Measurements from ENCODE around the gene TPO.

The TPO gene

DNA sequence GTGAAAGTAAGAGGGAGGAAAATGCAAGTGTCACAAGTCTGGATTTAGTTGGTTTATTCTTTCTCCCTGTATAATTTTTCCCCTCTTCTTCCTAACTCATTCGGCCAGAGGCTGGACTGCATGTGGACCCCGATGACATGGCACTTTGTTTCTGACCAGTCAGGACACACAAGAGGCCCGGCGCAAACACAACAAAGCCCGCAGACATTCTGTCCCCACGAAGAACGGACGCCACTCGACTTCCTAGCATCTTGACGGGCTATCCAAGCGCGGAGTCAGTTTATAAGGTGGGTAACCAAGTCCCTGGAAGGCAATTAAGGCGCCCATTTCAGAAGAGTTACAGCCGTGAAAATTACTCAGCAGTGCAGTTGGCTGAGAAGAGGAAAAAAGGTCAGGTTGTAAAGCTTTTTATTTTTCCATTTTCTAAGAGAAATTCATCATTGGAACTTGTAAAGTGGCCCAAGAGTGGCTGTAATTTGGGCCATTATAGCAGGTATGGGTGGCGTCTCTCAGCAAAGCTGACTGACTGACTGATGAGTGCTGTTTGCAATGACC is at the start of gene TPO:
Gene TPO (plus strand): TSS at position 308 of the 555 bp plus-strand sequence. CDS start 946 bp downstream, outside the sequence.
- H3K4me1 ChIP-seq, result no peaks in the 10 kb centered on the region
- no peak within 1 kb of the TSS for H3K27ac ChIP-seq
- H3K4me2 ChIP-seq (ENCODE audit: low read length), result no peak within 1 kb of the TSS
- H3K79me2 ChIP-seq, result no peaks in the 10 kb centered on the region
- H3K9ac ChIP-seq, result no peak within 1 kb of the TSS
- H2AFZ ChIP-seq, result no peak within 1 kb of the TSS
- H3K27me3 ChIP-seq (ENCODE audit: control insufficient read depth, insufficient read depth, low read length), result no peaks in the 10 kb centered on the region
- H3K36me3 ChIP-seq (ENCODE audit: control insufficient read depth, insufficient read depth, low read length), result no peaks in the 10 kb centered on the region
- no peaks in the 10 kb centered on the region for H3K9me3 ChIP-seq (ENCODE audit: control insufficient read depth, low read length)
- no peak for TF ChIP-seq CTCF (IDR thresholded peaks at IDR 0.05)
- no peak within 1 kb of the TSS for H3K4me3 ChIP-seq (ENCODE audit: low read depth, low read length)

DNA sequence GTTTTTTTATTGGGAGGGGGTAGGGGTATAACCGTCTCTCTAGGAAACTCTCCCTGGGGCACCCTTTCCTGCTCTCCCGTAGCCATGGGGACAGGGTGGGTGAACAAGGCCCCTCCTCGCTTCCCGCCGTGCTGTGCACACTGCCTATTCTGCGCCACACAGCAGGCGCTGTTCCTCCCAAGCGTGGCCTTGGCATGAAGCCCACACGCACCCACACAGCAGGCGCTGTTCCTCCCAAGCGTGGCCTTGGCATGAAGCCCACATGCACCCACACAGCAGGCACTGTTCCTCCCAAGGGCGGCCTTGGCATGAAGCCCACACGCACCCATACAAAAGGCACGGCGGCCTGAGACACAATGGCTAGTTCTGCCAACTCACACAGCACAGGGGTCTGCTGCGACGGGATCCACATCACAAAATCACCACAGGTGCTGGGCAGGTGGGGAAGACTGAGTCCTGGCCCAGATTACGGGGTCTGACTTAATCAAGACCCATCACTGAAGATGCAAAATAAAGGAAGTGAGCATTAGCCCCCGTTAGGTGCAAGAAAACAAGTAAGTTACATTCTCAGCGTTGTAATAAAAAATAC is 46.6 kb upstream of the TPO start:
- H3K9ac ChIP-seq, result no peak overlapping the region
- no peak overlapping the region for H2AFZ ChIP-seq
- H3K36me3 ChIP-seq (ENCODE audit: control insufficient read depth, insufficient read depth, low read length), result no peaks in the 10 kb centered on the region
- H3K4me2 ChIP-seq (ENCODE audit: low read length), result no peak overlapping the region
- no peaks in the 10 kb centered on the region for H3K4me1 ChIP-seq
- H3K4me3 ChIP-seq (ENCODE audit: low read depth, low read length), result no peak overlapping the region
- TF ChIP-seq CTCF (IDR thresholded peaks at IDR 0.05), result no peak
- H3K79me2 ChIP-seq, result no peaks in the 10 kb centered on the region
- no peak overlapping the region for H3K27ac ChIP-seq
- no peaks in the 10 kb centered on the region for H3K27me3 ChIP-seq (ENCODE audit: control insufficient read depth, insufficient read depth, low read length)
- H3K9me3 ChIP-seq (ENCODE audit: control insufficient read depth, low read length), result no peaks in the 10 kb centered on the region

- Histone ChIP-seq H3K4me2 (ENCODE audit: low read length) (no peak overlapping the region), H3K79me2 (no peaks in the 10 kb centered on the region), H3K27ac (no peak overlapping the region), H3K9me3 (ENCODE audit: control insufficient read depth, low read length) (no peaks in the 10 kb centered on the region), H2AFZ (no peak overlapping the region), H3K27me3 (ENCODE audit: control insufficient read depth, insufficient read depth, low read length) (no peaks in the 10 kb centered on the region), H3K4me1 (no peaks in the 10 kb centered on the region), H3K4me3 (ENCODE audit: low read depth, low read length) (no peak overlapping the region), H3K36me3 (ENCODE audit: control insufficient read depth, insufficient read depth, low read length) (no peaks in the 10 kb centered on the region), H3K9ac (no peak overlapping the region)
- no peak for TF ChIP-seq CTCF (IDR thresholded peaks at IDR 0.05)
Measured at GRCh38 chr2:1367601-1368000, 45.7 kb upstream of the TPO start.

DNA sequence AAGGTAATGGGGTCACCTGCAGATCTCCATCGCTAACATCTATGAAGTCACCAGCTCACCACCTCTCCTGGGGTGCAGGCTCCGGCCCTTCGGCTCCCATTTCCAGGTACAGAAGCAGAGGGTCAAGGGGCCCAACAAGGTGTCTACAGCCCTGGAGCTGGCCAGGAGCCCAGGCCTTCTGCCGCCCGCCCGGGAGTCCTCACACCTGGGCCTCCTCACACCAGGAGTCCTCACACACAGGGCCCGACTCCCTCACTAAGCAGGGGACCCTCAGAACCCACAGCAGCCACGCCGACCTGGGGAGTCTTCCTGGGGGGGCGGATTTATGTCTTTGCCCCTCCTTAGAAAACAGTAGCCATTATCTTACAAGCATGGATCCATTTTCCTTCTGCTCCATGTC is 43.4 kb upstream of the TPO start:
- no peak for TF ChIP-seq CTCF (IDR thresholded peaks at IDR 0.05)

DNA sequence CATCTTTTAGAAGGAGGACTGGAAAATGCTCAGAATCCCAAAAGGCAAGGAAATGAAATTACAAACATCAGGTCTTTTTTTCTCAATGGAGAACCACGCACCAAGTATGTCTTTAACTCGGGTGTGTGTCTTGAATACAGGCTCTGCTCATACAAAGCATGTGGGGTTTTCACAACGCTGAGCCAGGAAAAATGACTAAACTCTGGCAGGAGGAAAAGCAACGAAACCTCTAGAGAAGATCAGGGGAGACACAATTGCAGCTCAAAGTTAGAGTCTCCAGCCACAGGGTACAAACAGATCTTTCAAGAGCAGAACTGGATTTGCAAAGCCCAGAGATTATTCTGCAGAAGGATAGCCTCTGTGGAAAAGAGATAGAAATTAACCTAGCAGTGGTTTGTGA is 42.8 kb upstream of the TPO start:
- no peak for TF ChIP-seq CTCF (IDR thresholded peaks at IDR 0.05)
- Histone ChIP-seq H3K9ac (no peak overlapping the region), H3K9me3 (ENCODE audit: control insufficient read depth, low read length) (no peaks in the 10 kb centered on the region), H3K79me2 (no peaks in the 10 kb centered on the region), H3K4me1 (no peaks in the 10 kb centered on the region), H3K27me3 (ENCODE audit: control insufficient read depth, insufficient read depth, low read length) (no peaks in the 10 kb centered on the region), H3K27ac (no peak overlapping the region), H3K4me2 (ENCODE audit: low read length) (no peak overlapping the region), H2AFZ (no peak overlapping the region), H3K36me3 (ENCODE audit: control insufficient read depth, insufficient read depth, low read length) (no peaks in the 10 kb centered on the region), H3K4me3 (ENCODE audit: low read depth, low read length) (no peak overlapping the region)

More for the DNA sequence above, 43.4 kb upstream of the TPO start:
- no peak overlapping the region for H3K27ac ChIP-seq
- no peak overlapping the region for H3K4me3 ChIP-seq (ENCODE audit: low read depth, low read length)
- no peaks in the 10 kb centered on the region for H3K27me3 ChIP-seq (ENCODE audit: control insufficient read depth, insufficient read depth, low read length)
- H3K79me2 ChIP-seq, result no peaks in the 10 kb centered on the region
- H3K9me3 ChIP-seq (ENCODE audit: control insufficient read depth, low read length), result no peaks in the 10 kb centered on the region
- no peak overlapping the region for H3K4me2 ChIP-seq (ENCODE audit: low read length)
- H2AFZ ChIP-seq, result no peak overlapping the region
- no peaks in the 10 kb centered on the region for H3K4me1 ChIP-seq
- H3K9ac ChIP-seq, result no peak overlapping the region
- H3K36me3 ChIP-seq (ENCODE audit: control insufficient read depth, insufficient read depth, low read length), result no peaks in the 10 kb centered on the region

Data from parathyroid adenoma (tissue), 2 donors.